ENCODE data around the gene SMTN. TPM values are rescaled to one million over a fixed set of nuclear protein-coding genes. Genes with fewer than 3 reads are reported as not detected.

Gene SMTN
- total and polyA plus RNA-seq, 4 donors: 97.7 to 1,240 (median 571) TPM

DNA sequence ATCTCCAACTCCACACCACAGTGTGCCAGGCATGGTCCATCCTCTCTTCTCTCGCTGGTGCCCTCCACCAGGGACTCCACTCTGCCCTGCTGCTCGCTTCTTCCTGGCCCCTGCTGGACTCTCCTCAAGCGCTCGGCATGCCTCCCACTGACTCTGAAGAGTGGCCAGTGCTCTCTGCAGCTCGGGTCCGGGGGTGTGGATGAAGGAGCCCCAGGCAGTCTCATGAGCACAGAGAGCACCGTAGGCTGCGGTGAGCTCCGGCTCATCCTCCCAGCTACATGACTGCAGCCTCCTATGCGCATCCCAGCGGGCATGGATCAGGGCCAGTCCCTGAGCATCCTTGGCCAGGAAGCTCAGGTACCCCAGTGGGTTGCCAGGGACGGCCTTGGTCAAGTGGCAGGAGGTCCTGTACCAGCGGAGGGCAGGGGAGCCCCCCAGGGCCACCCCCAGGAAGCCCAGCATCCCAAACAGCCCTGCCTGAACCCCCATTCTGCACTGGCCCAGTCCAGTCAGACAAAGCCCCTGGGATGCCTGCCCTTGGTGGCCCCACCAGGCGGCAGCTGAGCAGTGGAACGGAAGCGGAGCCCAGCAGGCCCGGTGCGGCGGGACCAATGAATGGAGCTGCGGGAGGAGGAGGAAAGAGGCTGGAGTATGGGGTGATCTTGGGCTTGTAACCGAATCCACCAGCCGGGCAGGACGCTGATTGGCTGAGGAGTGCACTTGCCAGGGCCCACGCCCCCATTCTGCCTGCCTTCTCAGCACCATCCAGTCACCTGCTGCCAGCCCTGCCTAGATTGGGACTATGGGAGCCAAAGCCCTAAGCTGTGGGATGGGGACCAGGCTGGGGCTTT, 59.0 kb downstream of the SMTN start, which contains the start of gene PLA2G3:
PLA2G3 (minus strand) TSS at position 643 of the 851 bp plus-strand sequence; CDS start at position 489, 154 bp downstream.
- intact Hi-C loops (cut with DNase I): loop anchor here in 1 of 2 donors (10.0 kb wide), 1 partner anchor 505 kb away; the partner anchor contains the start of gene SLC35E4
- H3K27me3 ChIP-seq (ENCODE audit: control insufficient read depth in 1 of 2, insufficient read depth in 2 of 2, low read length in 1 of 2): no peaks in the 10 kb centered on the region
- H3K9me3 ChIP-seq (ENCODE audit: control insufficient read depth, low read length): no peaks in the 10 kb centered on the region
- no peak within 1 kb of the TSS for H3K27ac ChIP-seq (ENCODE audit: low read depth in 1 of 2, low read length in 2 of 2)
- H3K4me3 ChIP-seq (ENCODE audit: low read length in 2 of 2): no peak within 1 kb of the TSS
- DNase-seq (peak in 1 of 2 donors; percentile 78), ATAC-seq (ENCODE audit: low FRiP score) (no peak)
- H3K36me3 ChIP-seq (ENCODE audit: control insufficient read depth in 1 of 2, insufficient read depth in 2 of 2, low read length in 1 of 2): no peaks in the 10 kb centered on the region
- 25 to 33% methylated on average over 23 to 24 of the region's 24 CpGs for WGBS, 2 donors
- no peaks in the 10 kb centered on the region for H3K4me1 ChIP-seq (ENCODE audit: control insufficient read depth in 1 of 2, insufficient read depth in 2 of 2, low read length in 2 of 2)

DNA sequence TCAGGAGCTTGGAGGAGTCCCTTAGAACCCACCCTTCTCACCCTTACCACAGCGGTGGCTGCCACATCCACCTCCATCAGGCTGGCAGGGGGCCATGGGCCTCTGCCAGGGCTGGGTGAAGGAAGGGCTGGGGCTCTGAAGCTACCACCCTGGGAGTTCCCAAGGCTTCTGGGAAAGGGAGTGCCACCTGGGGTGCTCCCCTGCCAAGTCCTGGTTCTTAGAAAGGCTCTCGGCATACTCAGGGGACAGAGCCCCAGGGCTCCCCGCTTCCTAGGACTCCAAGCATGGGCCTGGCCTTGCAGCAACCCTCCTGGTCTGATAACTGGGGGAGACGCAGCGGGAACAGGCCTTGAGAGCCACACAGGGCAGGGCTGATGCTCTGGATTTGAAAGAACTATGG, 59.6 kb downstream of the SMTN start:
- 70 to 74% methylated on average over 5 of the region's 5 CpGs for WGBS, 2 donors
- H3K27me3 ChIP-seq (ENCODE audit: control insufficient read depth in 1 of 2, insufficient read depth in 2 of 2, low read length in 1 of 2): no peaks in the 10 kb centered on the region
- no peaks in the 10 kb centered on the region for H3K36me3 ChIP-seq (ENCODE audit: control insufficient read depth in 1 of 2, insufficient read depth in 2 of 2, low read length in 1 of 2)
- H3K4me1 ChIP-seq (ENCODE audit: control insufficient read depth in 1 of 2, insufficient read depth in 2 of 2, low read length in 2 of 2): no peaks in the 10 kb centered on the region
- no peak overlapping the region for H3K27ac ChIP-seq (ENCODE audit: low read depth in 1 of 2, low read length in 2 of 2)
- no peaks in the 10 kb centered on the region for H3K9me3 ChIP-seq (ENCODE audit: control insufficient read depth, low read length)
- H3K4me3 ChIP-seq (ENCODE audit: low read length in 2 of 2): no peak overlapping the region
- DNase-seq (peak in 1 of 2 donors; percentile 71), ATAC-seq (ENCODE audit: low FRiP score) (no peak)
- intact Hi-C loops (cut with DNase I): loop anchor here in 1 of 2 donors (10.0 kb wide), 1 partner anchor 506 kb away; the partner anchor contains the start of gene SLC35E4

DNA sequence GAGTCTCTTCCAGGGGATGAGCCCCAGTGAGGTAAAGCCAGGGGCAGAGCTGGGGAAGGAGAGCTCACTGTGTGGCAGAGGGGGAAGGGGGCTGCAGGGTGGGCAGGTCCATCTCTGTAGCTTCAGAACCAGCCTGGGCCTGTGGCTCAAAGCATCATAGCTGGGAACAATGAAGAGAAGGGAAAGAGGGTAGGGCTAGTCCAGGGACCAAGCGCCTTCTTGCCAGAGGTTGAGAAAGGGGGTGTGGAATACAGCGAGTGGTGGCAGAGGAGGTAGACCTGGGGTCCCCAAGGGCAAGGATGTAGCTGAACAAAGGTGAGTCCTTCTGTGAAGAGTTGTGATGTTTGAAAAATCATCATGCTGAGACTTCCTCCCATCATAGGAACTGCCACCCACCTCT, 60.4 kb downstream of the SMTN start:
- no peaks in the 10 kb centered on the region for H3K9me3 ChIP-seq (ENCODE audit: control insufficient read depth, low read length)
- WGBS, 2 donors: 98 to 100% methylated on average over 2 of the region's 2 CpGs
- no peaks in the 10 kb centered on the region for H3K27me3 ChIP-seq (ENCODE audit: control insufficient read depth in 1 of 2, insufficient read depth in 2 of 2, low read length in 1 of 2)
- H3K27ac ChIP-seq (ENCODE audit: low read depth in 1 of 2, low read length in 2 of 2): no peak overlapping the region
- intact Hi-C loops (cut with DNase I): loop anchor here in 1 of 2 donors (10.0 kb wide), 1 partner anchor 507 kb away; the partner anchor contains the start of gene SLC35E4
- no peak for ATAC-seq (ENCODE audit: low FRiP score)
- no peaks in the 10 kb centered on the region for H3K36me3 ChIP-seq (ENCODE audit: control insufficient read depth in 1 of 2, insufficient read depth in 2 of 2, low read length in 1 of 2)
- H3K4me3 ChIP-seq (ENCODE audit: low read length in 2 of 2): no peak overlapping the region
- H3K4me1 ChIP-seq (ENCODE audit: control insufficient read depth in 1 of 2, insufficient read depth in 2 of 2, low read length in 2 of 2): no peaks in the 10 kb centered on the region
- peak in 1 of 2 donors; percentile 55 for DNase-seq

DNA sequence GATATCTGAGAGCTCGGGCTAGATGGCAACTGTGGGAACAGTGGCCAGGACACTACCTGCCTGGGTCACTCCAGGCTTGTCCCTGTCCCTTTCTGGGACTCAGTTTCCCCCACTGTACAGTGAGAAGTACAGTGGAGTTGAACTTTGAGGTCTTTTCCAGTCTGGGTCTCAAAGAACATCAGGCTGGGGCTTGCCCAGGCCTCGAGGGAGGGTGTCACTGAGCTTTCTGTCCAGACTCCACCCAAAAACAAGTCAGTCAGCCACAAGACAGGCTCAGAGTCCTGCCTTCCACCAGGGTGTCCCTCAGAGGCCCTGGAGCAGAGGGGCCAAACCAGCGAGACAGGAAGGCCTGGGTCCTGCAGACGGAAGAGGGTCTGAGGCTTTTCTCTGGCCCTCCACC, 61.2 kb downstream of the SMTN start:
- Histone ChIP-seq H3K27me3 (ENCODE audit: control insufficient read depth in 1 of 2, insufficient read depth in 2 of 2, low read length in 1 of 2) (no peaks in the 10 kb centered on the region), H3K27ac (ENCODE audit: low read depth in 1 of 2, low read length in 2 of 2) (no peak overlapping the region), H3K4me1 (ENCODE audit: control insufficient read depth in 1 of 2, insufficient read depth in 2 of 2, low read length in 2 of 2) (no peaks in the 10 kb centered on the region), H3K36me3 (ENCODE audit: control insufficient read depth in 1 of 2, insufficient read depth in 2 of 2, low read length in 1 of 2) (no peaks in the 10 kb centered on the region), H3K4me3 (ENCODE audit: low read length in 2 of 2) (no peak overlapping the region), H3K9me3 (ENCODE audit: control insufficient read depth, low read length) (no peaks in the 10 kb centered on the region)
- ATAC-seq (ENCODE audit: low FRiP score): no peak
- intact Hi-C loops (cut with DNase I): loop anchor here in 1 of 2 donors (10.0 kb wide), 1 partner anchor 507 kb away; the partner anchor contains the start of gene SLC35E4
- peak in 1 of 2 donors; percentile 42 for DNase-seq
- WGBS, 2 donors: 90% methylated on average over 4 of the region's 4 CpGs

DNA sequence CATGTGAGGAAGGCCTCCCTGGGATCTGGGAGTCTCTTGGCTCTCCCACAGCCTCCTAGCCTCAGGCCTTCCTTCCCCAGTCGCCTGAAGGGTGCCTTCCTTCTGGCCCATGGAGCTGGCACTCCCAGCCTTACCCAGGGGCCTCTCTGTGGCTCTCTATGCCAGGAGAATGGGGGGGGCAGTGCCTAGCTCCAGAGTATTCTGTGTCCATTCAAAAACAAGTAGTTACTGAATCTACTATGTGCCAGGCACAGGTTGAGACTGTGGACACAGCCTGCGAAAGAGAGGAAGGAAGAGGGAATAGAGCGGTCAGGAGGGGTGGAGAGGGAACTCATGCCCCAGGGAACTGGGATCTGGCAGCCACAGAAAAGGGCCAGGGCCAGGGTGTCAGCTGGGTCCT, 61.9 kb downstream of the SMTN start:
- H3K27ac ChIP-seq (ENCODE audit: low read depth in 1 of 2, low read length in 2 of 2): no peak overlapping the region
- no peak overlapping the region for H3K4me3 ChIP-seq (ENCODE audit: low read length in 2 of 2)
- ATAC-seq (ENCODE audit: low FRiP score) (no peak), DNase-seq (peak in 1 of 2 donors; percentile 62)
- H3K27me3 ChIP-seq (ENCODE audit: control insufficient read depth in 1 of 2, insufficient read depth in 2 of 2, low read length in 1 of 2): no peaks in the 10 kb centered on the region
- 24 to 27% methylated on average over 3 of the region's 3 CpGs for WGBS, 2 donors
- intact Hi-C loops (cut with DNase I): loop anchor here in 1 of 2 donors (10.0 kb wide), 1 partner anchor 508 kb away; the partner anchor contains the start of gene SLC35E4
- H3K36me3 ChIP-seq (ENCODE audit: control insufficient read depth in 1 of 2, insufficient read depth in 2 of 2, low read length in 1 of 2): no peaks in the 10 kb centered on the region
- no peaks in the 10 kb centered on the region for H3K9me3 ChIP-seq (ENCODE audit: control insufficient read depth, low read length)
- H3K4me1 ChIP-seq (ENCODE audit: control insufficient read depth in 1 of 2, insufficient read depth in 2 of 2, low read length in 2 of 2): no peaks in the 10 kb centered on the region

DNA sequence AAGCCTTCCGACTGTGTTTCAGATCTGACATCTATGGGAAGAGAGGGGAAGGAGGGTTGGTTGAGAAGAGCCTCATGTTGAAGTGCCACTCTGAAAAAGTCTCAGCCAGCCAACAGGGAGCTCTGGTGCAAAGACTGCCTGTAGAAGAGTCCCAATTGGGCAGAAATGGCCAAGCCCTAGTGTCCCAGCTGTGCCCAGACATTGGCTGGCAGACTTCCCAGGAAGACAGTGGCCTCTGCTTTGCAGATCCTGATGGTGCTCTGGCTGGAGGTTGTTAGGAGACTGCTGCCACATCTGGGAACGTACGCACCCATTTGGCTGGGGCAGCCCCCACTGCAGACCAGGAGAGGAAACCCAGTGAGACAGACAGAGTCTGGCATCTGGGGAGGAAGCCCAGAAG, 62.4 kb downstream of the SMTN start:
- WGBS, 2 donors: 66 to 70% methylated on average over 3 of the region's 3 CpGs
- intact Hi-C loops (cut with DNase I): loop anchor here in 1 of 2 donors (10.0 kb wide), 1 partner anchor 509 kb away; the partner anchor contains the start of gene SLC35E4
- Histone ChIP-seq H3K36me3 (ENCODE audit: control insufficient read depth in 1 of 2, insufficient read depth in 2 of 2, low read length in 1 of 2) (no peaks in the 10 kb centered on the region), H3K27ac (ENCODE audit: low read depth in 1 of 2, low read length in 2 of 2) (no peak overlapping the region), H3K9me3 (ENCODE audit: control insufficient read depth, low read length) (no peaks in the 10 kb centered on the region), H3K4me3 (ENCODE audit: low read length in 2 of 2) (no peak overlapping the region), H3K4me1 (ENCODE audit: control insufficient read depth in 1 of 2, insufficient read depth in 2 of 2, low read length in 2 of 2) (peaks cover 0 to 1% of the 10 kb centered on the region in 2 donors), H3K27me3 (ENCODE audit: control insufficient read depth in 1 of 2, insufficient read depth in 2 of 2, low read length in 1 of 2) (no peaks in the 10 kb centered on the region)
- DNase-seq (peak in 1 of 2 donors; percentile 47), ATAC-seq (ENCODE audit: low FRiP score) (no peak)

DNA sequence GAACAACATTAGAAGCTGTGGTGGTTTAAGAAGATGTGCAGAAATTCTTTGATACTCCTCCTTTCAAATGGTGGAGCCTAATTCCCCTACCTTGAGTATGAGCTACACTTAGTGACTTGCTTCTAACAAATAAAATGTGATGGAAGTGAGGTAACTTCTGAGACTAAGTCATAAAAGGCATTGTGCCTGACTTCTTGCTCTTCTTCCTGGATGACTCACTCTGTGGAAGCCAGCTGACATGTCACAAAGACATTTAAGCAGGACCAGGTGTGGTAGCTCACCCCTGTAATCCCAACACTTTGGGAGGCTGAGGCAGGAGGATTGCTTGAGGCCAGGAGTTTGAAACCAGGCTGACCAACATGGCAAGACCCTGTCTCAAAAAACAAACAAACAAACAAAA, 63.1 kb downstream of the SMTN start:
- Histone ChIP-seq H3K27me3 (ENCODE audit: control insufficient read depth in 1 of 2, insufficient read depth in 2 of 2, low read length in 1 of 2) (no peaks in the 10 kb centered on the region), H3K4me1 (ENCODE audit: control insufficient read depth in 1 of 2, insufficient read depth in 2 of 2, low read length in 2 of 2) (peaks cover 0 to 3% of the 10 kb centered on the region in 2 donors), H3K9me3 (ENCODE audit: control insufficient read depth, low read length) (no peaks in the 10 kb centered on the region), H3K4me3 (ENCODE audit: low read length in 2 of 2) (no peak overlapping the region), H3K36me3 (ENCODE audit: control insufficient read depth in 1 of 2, insufficient read depth in 2 of 2, low read length in 1 of 2) (no peaks in the 10 kb centered on the region), H3K27ac (ENCODE audit: low read depth in 1 of 2, low read length in 2 of 2) (no peak overlapping the region)
- no peak for DNase-seq
- intact Hi-C loops (cut with DNase I): loop anchor here in 1 of 2 donors (10.0 kb wide), 1 partner anchor 509 kb away; the partner anchor contains the start of gene SLC35E4
- no peak for ATAC-seq (ENCODE audit: low FRiP score)

DNA sequence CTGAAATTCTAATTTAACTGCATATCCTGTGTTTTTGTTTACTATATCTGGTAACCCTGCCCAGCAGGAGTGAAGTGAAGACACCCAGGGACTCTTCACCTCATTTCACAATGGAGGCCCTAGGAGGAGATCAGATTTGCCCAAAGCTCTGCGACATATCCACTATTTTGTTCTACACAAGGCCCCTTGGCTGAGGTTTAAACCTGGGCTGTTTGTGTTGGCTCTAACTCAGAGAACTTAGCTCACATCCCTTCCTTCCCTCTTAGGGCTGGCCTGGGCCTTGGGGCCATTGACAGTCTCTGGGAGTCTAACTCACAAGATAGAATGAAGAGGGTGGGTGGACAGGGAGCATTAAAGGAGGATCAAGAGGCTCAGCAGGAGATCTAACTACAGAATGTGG, 67.4 kb downstream of the SMTN start:
- no peaks in the 10 kb centered on the region for H3K27me3 ChIP-seq (ENCODE audit: control insufficient read depth in 1 of 2, insufficient read depth in 2 of 2, low read length in 1 of 2)
- H3K9me3 ChIP-seq (ENCODE audit: control insufficient read depth, low read length): no peaks in the 10 kb centered on the region
- intact Hi-C loops (cut with DNase I): loop anchor here (2.0 to 10.0 kb wide), 5 partner anchors 41 to 514 kb away; partner anchors contain the start of genes SELENOM (in 2 of the 2) and SLC35E4 (in 1 of the 2)
- DNase-seq (peak in 1 of 2 donors; percentile 68), ATAC-seq (ENCODE audit: low FRiP score) (peak; percentile 70)
- H3K4me3 ChIP-seq (ENCODE audit: low read length in 2 of 2): no peak overlapping the region
- WGBS, 2 donors: 4 to 5% methylated on average over 1 of the region's 1 CpG
- H3K4me1 ChIP-seq (ENCODE audit: control insufficient read depth in 1 of 2, insufficient read depth in 2 of 2, low read length in 2 of 2): peaks cover 0 to 3% of the 10 kb centered on the region in 2 donors
- H3K36me3 ChIP-seq (ENCODE audit: control insufficient read depth in 1 of 2, insufficient read depth in 2 of 2, low read length in 1 of 2): no peaks in the 10 kb centered on the region
- H3K27ac ChIP-seq (ENCODE audit: low read depth in 1 of 2, low read length in 2 of 2): peak overlapping the region; percentile 89 to 97
